Measurements from ENCODE around the gene AOC3.
"Not testable (repeated sequence)": the region's sequence is repeated elsewhere in the genome, so short reads cannot be mapped to it uniquely, and the experiment has no call there.

AOC3 gene

GRCh38 chr17:42855048-42855596, 4.1 kb downstream of the AOC3 start:
- TF ChIP-seq CTCF (IDR thresholded peaks at IDR 0.05; ENCODE audit: insufficient read depth, low read depth, low read length, missing control alignments) = no peak
- H3K4me3 ChIP-seq (ENCODE audit: low read depth, low read length) = no peak overlapping the region
- DNase-seq (ENCODE audit: low read depth) = no peak

DNA sequence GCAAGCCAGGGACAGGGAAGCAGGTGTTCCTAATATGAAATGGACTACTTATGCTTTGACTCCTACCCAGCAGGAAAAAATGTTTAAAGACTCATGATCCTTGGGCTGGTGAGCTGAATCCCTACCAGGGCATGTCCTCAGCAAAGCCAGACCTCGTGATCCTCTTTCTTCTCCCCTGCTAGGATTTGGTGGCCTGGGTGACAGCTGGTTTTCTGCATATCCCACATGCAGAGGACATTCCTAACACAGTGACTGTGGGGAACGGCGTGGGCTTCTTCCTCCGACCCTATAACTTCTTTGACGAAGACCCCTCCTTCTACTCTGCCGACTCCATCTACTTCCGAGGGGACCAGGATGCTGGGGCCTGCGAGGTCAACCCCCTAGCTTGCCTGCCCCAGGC, 5.1 kb downstream of the AOC3 start:
- not testable (repeated sequence) for DNase-seq (ENCODE audit: low read depth); H3K4me3 ChIP-seq (ENCODE audit: low read depth, low read length)

DNA sequence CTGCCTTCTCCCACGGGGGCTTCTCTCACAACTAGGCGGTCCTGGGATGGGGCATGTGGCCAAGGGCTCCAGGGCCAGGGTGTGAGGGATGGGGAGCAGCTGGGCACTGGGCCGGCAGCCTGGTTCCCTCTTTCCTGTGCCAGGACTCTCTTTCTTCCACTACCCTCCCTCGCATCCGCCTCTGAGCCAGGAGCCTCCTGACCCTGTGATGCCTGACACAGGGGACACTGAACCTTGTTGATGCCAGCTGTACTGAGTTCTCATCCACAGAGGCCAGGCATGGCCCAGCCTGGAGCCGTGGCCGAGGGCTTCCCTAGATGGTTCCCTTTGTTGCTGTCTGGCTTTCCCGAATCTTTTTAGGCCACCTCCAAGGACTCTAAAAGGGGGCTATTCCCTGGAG, 5.5 kb downstream of the AOC3 start:
- not testable (repeated sequence) for H3K4me3 ChIP-seq (ENCODE audit: low read depth, low read length); DNase-seq (ENCODE audit: low read depth)

GRCh38 chr17:42857389-42857788, 6.4 kb downstream of the AOC3 start:
- no peak overlapping the region for H3K4me3 ChIP-seq (ENCODE audit: low read depth, low read length)
- DNase-seq (ENCODE audit: low read depth) = no peak
- no peak for TF ChIP-seq CTCF (IDR thresholded peaks at IDR 0.05; ENCODE audit: insufficient read depth, low read depth, low read length, missing control alignments)

DNA sequence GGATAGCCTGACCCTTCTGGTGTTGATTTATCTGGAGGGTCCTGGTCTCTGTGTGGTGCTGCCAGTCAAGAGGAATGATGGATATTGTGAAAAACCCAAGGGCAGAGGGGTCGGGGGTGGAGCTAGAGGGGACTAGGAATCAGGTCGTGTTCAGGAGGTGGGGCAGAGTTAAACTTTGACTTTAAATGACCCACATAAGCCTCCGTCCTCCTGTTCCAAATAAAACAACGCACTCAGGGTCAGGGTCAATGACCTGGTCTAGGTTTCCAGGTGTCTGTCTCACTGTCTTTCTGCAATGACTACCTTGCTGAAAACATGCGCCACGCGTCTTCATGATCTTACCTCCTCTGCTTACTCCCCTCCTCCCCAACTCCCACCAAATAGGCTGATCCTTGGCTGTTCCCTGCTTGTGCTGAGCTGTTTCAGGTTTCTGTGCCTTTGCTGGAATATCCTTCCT, 14.7 kb downstream of the AOC3 start:
- no peak for TF ChIP-seq CTCF (IDR thresholded peaks at IDR 0.05; ENCODE audit: insufficient read depth, low read depth, low read length, missing control alignments)
- DNase-seq (ENCODE audit: low read depth) = no peak
- no peak overlapping the region for H3K4me3 ChIP-seq (ENCODE audit: low read depth, low read length)

DNA sequence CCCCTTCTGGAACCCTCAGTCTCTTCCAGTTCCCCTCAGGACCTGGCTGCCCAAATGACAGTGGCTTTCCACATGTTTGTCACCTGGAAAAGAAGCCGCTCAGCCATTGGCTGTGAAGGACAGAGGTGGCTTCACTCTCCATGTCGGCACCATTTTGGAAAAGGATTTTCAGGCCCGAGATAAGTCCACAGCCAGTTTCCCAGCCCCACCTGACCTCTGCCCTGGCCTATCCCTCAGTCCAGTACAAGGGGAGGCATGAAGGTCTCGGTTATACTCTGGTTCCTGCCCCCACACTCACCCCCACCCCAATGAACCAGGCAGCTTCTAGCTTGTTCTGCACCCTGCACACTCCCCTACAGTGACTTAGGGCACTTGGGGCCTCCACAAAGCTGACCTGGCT, 15.2 kb downstream of the AOC3 start:
- DNase-seq (ENCODE audit: low read depth) = no peak
- H3K4me3 ChIP-seq (ENCODE audit: low read depth, low read length) = no peak overlapping the region
- no peak for TF ChIP-seq CTCF (IDR thresholded peaks at IDR 0.05; ENCODE audit: insufficient read depth, low read depth, low read length, missing control alignments)

DNA sequence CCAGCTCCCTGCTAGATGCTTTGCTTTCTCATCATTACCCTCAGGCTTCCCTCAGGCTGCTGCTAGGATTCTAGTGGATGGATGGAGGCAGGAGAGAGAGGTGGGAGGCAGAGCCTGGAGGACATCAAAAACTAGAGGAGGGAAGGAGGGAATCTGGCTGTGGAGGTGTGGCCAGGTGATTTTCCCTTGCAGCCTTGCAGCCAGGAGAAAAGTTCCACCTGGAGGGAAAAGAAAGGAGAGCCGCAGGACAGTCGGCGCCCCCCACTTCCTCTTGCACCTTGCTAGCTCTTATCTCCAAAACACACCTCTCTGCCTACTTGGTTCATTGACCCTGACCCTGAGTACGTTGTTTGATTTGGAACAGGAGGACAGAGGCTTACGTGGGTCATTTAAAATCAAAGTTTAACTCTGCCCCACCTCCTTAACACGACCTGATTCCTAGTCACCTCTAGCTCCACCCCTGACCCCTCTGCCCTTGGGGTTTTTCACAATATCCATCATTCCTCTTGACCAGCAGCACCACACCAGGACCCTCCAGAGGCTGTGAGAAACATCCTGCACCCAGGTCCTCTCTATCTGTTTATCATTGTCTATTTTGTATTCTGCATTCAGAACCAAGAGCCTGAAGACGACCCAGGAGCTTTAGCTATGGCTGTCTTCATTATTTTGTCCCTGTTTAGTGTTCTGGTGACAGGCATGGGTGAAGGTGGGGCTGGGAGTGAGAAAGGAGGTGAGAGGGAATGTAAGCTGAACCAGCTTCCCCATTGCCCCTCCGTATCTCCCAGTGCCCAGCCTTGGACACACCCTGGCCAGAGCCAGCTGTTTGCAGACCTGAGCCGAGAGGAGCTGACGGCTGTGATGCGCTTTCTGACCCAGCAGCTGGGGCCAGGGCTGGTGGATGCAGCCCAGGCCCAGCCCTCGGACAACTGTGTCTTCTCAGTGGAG, 15.9 kb downstream of the AOC3 start:
- no peak overlapping the region for H3K4me3 ChIP-seq (ENCODE audit: low read depth, low read length)
- no peak for TF ChIP-seq CTCF (IDR thresholded peaks at IDR 0.05; ENCODE audit: insufficient read depth, low read depth, low read length, missing control alignments)

DNA sequence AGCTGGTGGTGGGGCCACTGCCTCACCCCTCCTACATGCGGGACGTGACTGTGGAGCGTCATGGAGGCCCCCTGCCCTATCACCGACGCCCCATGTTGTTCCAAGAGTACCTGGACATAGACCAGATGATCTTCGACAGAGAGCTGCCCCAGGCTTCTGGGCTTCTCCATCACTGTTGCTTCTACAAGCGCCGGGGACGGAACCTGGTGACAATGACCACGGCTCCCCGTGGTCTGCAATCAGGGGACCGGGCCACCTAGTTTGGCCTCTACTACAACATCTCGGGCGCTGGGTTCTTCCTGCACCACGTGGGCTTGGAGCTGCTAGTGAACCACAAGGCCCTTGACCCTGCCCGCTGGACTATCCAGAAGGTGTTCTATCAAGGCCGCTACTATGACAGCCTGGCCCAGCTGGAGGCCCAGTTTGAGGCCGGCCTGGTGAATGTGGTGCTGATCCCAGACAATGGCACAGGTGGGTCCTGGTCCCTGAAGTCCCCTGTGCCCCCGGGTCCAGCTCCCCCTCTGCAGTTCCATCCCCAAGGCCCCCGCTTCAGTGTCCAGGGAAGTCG, 16.8 kb downstream of the AOC3 start:
- H3K4me3 ChIP-seq (ENCODE audit: low read depth, low read length); DNase-seq (ENCODE audit: low read depth): not testable (repeated sequence)

More for the DNA sequence above, 15.9 kb downstream of the AOC3 start:
- no peak for DNase-seq (ENCODE audit: low read depth)

Data from GM12865 (cell line).